ENCODE measurements around the gene PGC. TPM values are rescaled to one million over a fixed set of nuclear protein-coding genes. Genes with fewer than 3 reads are reported as not detected.

Gene PGC
- total RNA-seq, 4 donors from 2014 or later: 0.42 TPM; not detected in 3

- DNase-seq (ENCODE audit: low spot score in 2 of 2): no peak
- WGBS, 2 donors: 50 to 56% methylated on average over 6 to 8 of the region's 8 CpGs
- intact Hi-C loops (cut with DNase I; ENCODE audit: low total_unique reads): no loop called here
- TF ChIP-seq POLR2A (IDR thresholded peaks at IDR 0.05): no peak
- TF ChIP-seq CTCF (IDR thresholded peaks at IDR 0.05): no peak
- no peak overlapping the region for H3K4me3 ChIP-seq (ENCODE audit: low read depth, poor library complexity, severe bottlenecking)
Observed at GRCh38 chr6:41722969-41723529, 24.1 kb downstream of the PGC start.

- TF ChIP-seq POLR2A (IDR thresholded peaks at IDR 0.05) (no peak), CTCF (IDR thresholded peaks at IDR 0.05) (no peak)
- H3K4me3 ChIP-seq (ENCODE audit: low read depth, poor library complexity, severe bottlenecking): no peak overlapping the region
- WGBS, 2 donors: 92 to 97% methylated on average over 3 of the region's 3 CpGs
- intact Hi-C loops (cut with DNase I; ENCODE audit: low total_unique reads): no loop called here
- no peak for DNase-seq (ENCODE audit: low spot score in 2 of 2)
Observed at GRCh38 chr6:41721414-41721813, 25.8 kb downstream of the PGC start.

GRCh38 chr6:41720783-41721182 lies 26.4 kb downstream of the PGC start:
- no peak for DNase-seq (ENCODE audit: low spot score in 2 of 2)
- TF ChIP-seq POLR2A (IDR thresholded peaks at IDR 0.05): no peak
- TF ChIP-seq CTCF (IDR thresholded peaks at IDR 0.05): no peak
- intact Hi-C loops (cut with DNase I; ENCODE audit: low total_unique reads): no loop called here
- H3K4me3 ChIP-seq (ENCODE audit: low read depth, poor library complexity, severe bottlenecking): no peak overlapping the region
- 89 to 96% methylated on average over 2 of the region's 2 CpGs for WGBS, 2 donors

GRCh38 chr6:41720262-41720620 lies 27.0 kb downstream of the PGC start:
- TF ChIP-seq POLR2A (IDR thresholded peaks at IDR 0.05) (no peak), CTCF (IDR thresholded peaks at IDR 0.05) (no peak)
- DNase-seq (ENCODE audit: low spot score in 2 of 2): no peak
- no peak overlapping the region for H3K4me3 ChIP-seq (ENCODE audit: low read depth, poor library complexity, severe bottlenecking)
- intact Hi-C loops (cut with DNase I; ENCODE audit: low total_unique reads): no loop called here
- WGBS, 2 donors: 73 to 98% methylated on average over 3 of the region's 3 CpGs

GRCh38 chr6:41719436-41720261 lies 27.5 kb downstream of the PGC start:
- no peak overlapping the region for H3K4me3 ChIP-seq (ENCODE audit: low read depth, poor library complexity, severe bottlenecking)
- WGBS, 2 donors: 89% methylated on average over 7 of the region's 7 CpGs
- DNase-seq (ENCODE audit: low spot score in 2 of 2): no peak
- no peak for TF ChIP-seq POLR2A (IDR thresholded peaks at IDR 0.05)
- TF ChIP-seq CTCF (IDR thresholded peaks at IDR 0.05): no peak
- intact Hi-C loops (cut with DNase I; ENCODE audit: low total_unique reads): loop anchor here (2.0 kb wide), 1 partner anchor 47 kb away; no protein-coding TSS in a partner anchor
